AML-193 (cell line): ENCODE data around the gene COL5A2.

ENCODE experiments used
- DNase-seq, 2 experiments: peaks; one replicate each; lab custom pipeline; 2025; lab: John Stamatoyannopoulos, UW

The COL5A2 gene

DNA sequence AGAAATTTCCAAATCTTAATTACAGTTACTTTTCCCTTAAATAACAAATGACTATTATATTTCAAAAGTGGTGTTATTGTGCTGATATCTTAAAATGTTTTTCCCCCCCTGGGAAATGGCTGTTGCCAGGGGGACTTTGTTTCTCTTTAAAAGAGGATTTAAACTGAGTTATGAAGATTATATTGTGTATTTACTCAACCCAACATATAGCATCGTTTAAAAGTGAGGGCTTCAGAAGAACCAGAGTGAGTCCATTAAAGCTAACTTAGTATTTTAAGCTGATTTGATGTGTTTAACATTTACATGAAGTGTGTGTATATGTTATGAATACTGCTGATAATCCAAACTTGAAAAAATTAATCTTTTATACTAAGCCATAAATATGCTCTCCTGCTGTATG lies 81.6 kb downstream of the COL5A2 start:
- no peak for DNase-seq

GRCh38 chr2:189096769-189097447 lies 82.7 kb downstream of the COL5A2 start:
- DNase-seq = no peak

GRCh38 chr2:189095101-189095500 lies 84.5 kb downstream of the COL5A2 start:
- no peak for DNase-seq

DNA sequence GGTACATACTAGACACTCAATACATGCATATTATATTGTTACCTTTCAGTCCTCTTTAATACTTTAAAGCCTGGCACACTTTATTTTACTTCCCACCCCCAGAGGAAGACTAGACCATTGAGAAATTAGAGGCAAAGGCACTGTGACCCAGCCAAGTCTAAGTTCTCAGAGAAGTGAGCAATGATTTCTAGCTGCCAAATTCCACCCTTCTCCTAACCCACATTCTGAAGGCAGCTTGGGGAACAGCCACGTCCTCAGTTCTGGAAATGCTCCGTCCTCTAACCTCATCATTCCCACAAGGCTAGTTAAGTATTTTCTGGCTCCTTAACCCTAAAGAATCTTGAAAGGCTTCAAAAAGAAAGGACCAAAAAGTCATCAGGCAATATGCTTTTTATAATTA lies 86.6 kb downstream of the COL5A2 start:
- no peak for DNase-seq

- DNase-seq = no peak
Observed at GRCh38 chr2:189091253-189091652, 88.3 kb downstream of the COL5A2 start.

GRCh38 chr2:189088591-189089205 lies 90.9 kb downstream of the COL5A2 start:
- DNase-seq = no peak

- DNase-seq = no peak
Observed at GRCh38 chr2:189086710-189087109, 92.9 kb downstream of the COL5A2 start.

GRCh38 chr2:189086250-189086649 lies 93.3 kb downstream of the COL5A2 start:
- DNase-seq = no peak

GRCh38 chr2:189083606-189084005 lies 96.0 kb downstream of the COL5A2 start:
- no peak for DNase-seq

GRCh38 chr2:189083106-189083505 lies 96.5 kb downstream of the COL5A2 start:
- DNase-seq = no peak

DNA sequence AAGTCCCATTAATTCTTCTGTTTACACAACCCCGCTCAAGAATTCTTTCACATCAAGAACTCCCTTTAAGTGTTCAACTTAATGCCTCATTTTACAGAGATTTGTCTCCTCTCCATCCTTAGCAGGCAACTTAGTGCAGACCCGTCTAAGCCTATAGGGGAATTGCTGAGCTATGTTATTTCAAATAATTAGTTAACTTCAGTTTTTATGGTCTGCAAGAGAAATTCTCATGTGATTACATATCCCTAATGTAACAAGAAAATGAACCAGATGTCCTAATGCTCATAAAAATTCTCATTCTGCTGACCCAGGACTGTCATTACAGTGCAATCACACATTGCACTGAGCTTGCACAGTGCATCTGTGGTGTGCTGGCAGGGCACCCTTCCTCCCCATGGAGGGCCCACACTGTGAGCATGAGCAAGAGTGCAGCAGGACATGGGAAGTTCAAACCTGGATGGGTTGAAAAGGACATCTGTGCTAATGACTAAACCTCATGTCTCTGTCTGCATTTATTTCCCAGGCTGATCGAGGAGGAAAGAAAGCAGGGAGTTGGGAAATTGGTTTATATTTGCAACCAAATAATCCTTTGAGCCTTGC lies 97.1 kb downstream of the COL5A2 start:
- DNase-seq = no peak

GRCh38 chr2:189076572-189076971 lies 103.0 kb downstream of the COL5A2 start:
- no peak for DNase-seq

- DNase-seq = no peak
Observed at GRCh38 chr2:189076120-189076519, 103.4 kb downstream of the COL5A2 start.

DNA sequence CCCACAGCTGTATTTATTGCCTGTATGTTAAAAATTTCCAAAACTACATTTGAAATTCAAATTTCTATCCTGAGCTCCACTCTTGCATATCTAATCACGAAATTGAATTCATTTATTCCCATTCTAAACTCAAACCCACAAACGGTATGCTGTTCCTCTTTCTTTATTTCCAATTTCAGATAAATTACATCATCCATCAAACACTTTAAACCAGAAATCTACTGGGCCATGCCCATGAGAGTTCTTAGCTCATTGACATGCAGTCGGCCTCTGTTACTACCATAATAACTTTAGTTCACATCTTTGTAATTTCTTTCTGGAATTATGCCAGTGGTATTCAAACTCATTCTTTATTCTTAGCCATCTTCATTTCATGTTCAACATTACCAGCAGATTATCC lies 105.1 kb downstream of the COL5A2 start:
- DNase-seq = no peak

GRCh38 chr2:189072036-189072435 lies 107.5 kb downstream of the COL5A2 start:
- DNase-seq = no peak

- DNase-seq = no peak
Observed at GRCh38 chr2:189069855-189070619, 109.5 kb downstream of the COL5A2 start.

DNA sequence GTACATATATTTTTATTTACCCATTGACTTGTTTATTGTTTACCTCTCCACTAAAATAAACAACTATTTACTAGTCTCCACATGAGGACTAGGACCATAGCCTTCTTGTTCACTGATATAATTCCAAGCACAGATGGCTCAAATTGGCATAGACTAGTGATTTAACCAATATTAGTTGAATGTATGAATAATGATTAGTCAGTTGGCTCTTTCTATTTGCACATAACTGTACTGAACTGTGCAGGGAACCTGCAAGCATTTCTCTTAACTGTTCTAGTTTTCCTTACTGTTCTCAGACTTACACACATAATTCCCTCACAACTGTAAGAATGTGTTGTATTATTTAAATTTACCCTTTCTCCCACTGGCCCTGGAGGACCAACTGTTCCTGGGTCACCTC lies 113.5 kb downstream of the COL5A2 start:
- DNase-seq = no peak

DNA sequence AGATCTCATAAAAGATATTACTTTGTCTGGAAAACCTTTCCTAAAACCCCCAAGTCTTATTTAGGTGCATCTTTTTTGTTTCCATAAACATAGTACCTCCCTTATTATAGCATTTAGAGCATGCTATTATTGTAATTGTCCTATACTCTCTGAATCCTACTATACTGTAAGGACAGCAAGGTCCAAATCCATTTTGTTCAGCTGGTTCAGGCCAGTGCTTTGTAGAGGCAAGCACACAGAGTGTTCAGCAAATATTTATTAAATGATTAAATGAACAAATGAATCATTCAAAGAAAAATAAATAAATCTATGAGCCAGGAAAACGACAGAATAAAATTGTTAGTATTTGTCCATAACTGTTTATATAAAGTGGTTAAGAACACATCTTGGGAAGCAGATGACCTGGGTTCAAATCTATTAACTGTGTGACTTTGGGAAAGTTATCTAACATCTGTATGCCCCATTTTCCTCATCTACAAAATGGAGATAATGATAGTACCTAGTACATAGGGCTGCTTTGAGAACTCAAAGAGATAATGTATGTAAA lies 119.4 kb downstream of the COL5A2 start:
- no peak for DNase-seq

GRCh38 chr2:189057316-189057715 lies 122.2 kb downstream of the COL5A2 start:
- DNase-seq = no peak

DNA sequence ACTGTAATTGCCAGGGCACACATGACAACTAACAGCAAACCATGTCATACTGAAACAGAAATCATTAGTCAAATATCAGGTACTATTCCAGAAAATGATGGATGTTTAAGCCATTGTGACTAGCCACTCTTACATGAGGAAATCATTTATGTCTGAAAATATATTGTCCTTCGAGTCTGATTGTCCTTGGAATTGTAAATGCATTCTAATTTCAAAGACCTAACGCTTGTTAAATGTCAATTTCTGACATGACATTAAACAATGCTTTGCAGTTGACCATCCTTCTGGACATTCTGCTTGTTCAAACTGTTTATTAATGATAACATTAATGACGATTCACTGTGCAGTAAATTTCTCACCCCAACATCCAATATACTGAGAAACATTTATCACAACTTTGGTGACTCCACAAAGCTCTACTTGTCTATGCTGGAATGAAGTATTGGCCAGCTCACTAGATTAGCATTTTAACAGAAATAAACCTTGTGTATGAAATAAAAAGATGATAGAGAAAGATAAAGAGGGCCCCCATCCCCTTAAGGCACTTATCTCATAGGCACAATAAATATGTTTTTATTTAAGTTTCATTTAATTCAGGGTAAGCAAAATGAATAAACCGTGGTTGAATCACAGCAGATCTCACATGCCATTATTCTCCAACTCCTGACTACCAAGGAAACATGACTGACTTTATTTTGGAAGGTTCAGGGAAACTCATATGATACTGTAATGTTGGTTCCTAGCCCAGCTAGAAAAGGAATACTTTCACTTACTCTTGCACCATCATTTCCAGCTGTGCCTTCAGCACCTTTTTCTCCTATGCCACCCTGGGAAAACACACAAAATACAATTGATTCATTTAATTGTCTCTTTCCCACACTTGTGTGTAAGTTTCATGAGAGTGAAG lies 123.1 kb downstream of the COL5A2 start:
- DNase-seq = no peak

DNA sequence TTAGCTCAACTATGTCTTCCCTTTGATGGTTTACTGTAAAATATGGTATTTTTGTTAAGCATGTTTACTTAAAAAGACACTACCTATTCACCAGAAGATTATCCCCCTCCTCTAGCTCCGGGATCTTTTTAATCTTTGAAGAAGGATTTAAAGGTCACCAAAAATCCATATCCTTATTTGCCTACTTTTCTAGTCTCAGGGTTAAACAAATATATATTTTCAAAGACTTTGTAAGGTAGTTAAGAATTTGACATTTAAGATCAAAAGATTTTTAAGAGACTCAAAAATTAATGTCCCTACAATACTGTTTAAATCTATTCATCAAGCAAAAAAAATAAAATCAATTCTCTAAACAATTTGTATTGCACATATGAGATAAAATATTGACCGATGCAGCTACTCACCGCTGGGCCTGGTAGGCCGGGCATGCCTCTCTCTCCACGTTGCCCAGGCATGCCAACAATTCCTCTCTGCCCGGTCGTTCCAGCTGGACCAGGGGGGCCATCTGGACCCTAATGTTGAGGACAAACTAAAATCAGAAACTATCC lies 129.3 kb downstream of the COL5A2 start:
- DNase-seq = no peak
